CD4-positive, alpha-beta T cell (primary cell): Measurements from ENCODE around the gene ARPC5. TPM values are rescaled to one million over a fixed set of nuclear protein-coding genes. Genes with fewer than 3 reads are reported as not detected.

ENCODE experiments used
- ATAC-seq: fragments of 200-7000 bp; cut with Tn5 transposase; one replicate; pipeline ENCODE4 v1.10.0; 2022; ENCODE audit warnings: mild to moderate bottlenecking; ENCODE audit not compliant: poor library complexity
- CTCF ChIA-PET: fragments of 350-600 bp; sonication (Branson Sonifier 250); formaldehyde crosslinking; loops from one replicate; lab custom pipeline; 2021; ENCODE audit warnings: antibody characterized with exemption, inconsistent platforms; lab: Charles Lee
- POLR2A ChIA-PET: fragments of 350-600 bp; sonication (Branson Sonifier 250); formaldehyde crosslinking; loops from one replicate; lab custom pipeline; 2021; ENCODE audit warnings: antibody characterized with exemption, inconsistent platforms; lab: Charles Lee
- DNase-seq, 14 experiments: peaks; one replicate each; pipeline ENCODE4 v3.0.0-alpha.2; 2013 to 2020; ENCODE audit warnings: mixed read lengths in 2 of 14
- H3K27ac ChIP-seq, 2 donors: one replicate each; pipeline versions ENCODE4 v1.5.1 to v1.7.0; 2013; ENCODE audit warnings: low read length in 2 of 2, low read depth in 1 of 2, mild to moderate bottlenecking in 1 of 2
- H3K27me3 ChIP-seq, 2 experiments: 1 replicate in 1 of 2; 2 replicates in 1 of 2; pipeline versions ENCODE4 v1.6.1 to v1.7.0; 2013; ENCODE audit warnings: low read length in 2 of 2, control low read depth in 1 of 2, mild to moderate bottlenecking in 1 of 2, moderate library complexity in 1 of 2; ENCODE audit not compliant: insufficient read depth in 2 of 2, control insufficient read depth in 1 of 2
- H3K36me3 ChIP-seq: one replicate; pipeline ENCODE4 v1.6.1; 2013; ENCODE audit warnings: low read length, control low read depth; ENCODE audit not compliant: insufficient read depth
- H3K4me1 ChIP-seq: one replicate; pipeline ENCODE4 v1.6.1; 2013; ENCODE audit warnings: low read length, control low read depth; ENCODE audit not compliant: insufficient read depth
- H3K4me3 ChIP-seq: one replicate; pipeline ENCODE4 v1.5.1; 2013; ENCODE audit warnings: mild to moderate bottlenecking, low read length, moderate library complexity
- H3K9me3 ChIP-seq, 2 experiments: 1 replicate in 1 of 2; 2 replicates in 1 of 2; pipeline versions ENCODE4 v1.6.1 to v1.7.0; 2013; ENCODE audit warnings: low read length in 2 of 2, mild to moderate bottlenecking in 2 of 2, control low read depth in 1 of 2, moderate library complexity in 1 of 2; ENCODE audit not compliant: control insufficient read depth in 1 of 2, insufficient read depth in 1 of 2
- H3K27ac Mint-ChIP-seq: one replicate; pipeline ENCODE4 v1.8.0; 2020; ENCODE audit warnings: mixed read lengths
- H3K27me3 Mint-ChIP-seq: one replicate; pipeline ENCODE4 v1.8.0; 2021; ENCODE audit warnings: mixed read lengths
- H3K36me3 Mint-ChIP-seq: one replicate; pipeline ENCODE4 v1.8.0; 2021; ENCODE audit warnings: low read depth, mixed read lengths
- H3K4me1 Mint-ChIP-seq: one replicate; pipeline ENCODE4 v1.8.0; 2021; ENCODE audit warnings: low read depth, mixed read lengths
- H3K4me3 Mint-ChIP-seq: one replicate; pipeline ENCODE4 v1.8.0; 2020; ENCODE audit warnings: mild to moderate bottlenecking, mixed read lengths
- H3K9me3 Mint-ChIP-seq: one replicate; pipeline ENCODE4 v1.8.0; 2020; ENCODE audit warnings: mixed read lengths
- CTCF ChIP-seq: fragments of 200-600 bp; IDR thresholded peaks from one replicate; pipeline ENCODE4 v1.8.0; 2022; ENCODE audit warnings: antibody characterized with exemption, mild to moderate bottlenecking
- intact Hi-C, 2 experiments: fragments of 100-400 bp; cut with DNase I in 1 of 2; cut with micrococcal nuclease in 1 of 2; formaldehyde crosslinking; loops; one replicate each; pipeline versions ENCODE4 v1.15.1 to v1.9.0; 2023 to 2025; cut with DNase I, micrococcal nuclease
- total RNA-seq, 174 experiments: library from RNA in 2 of 174; stranded (reverse) in 2 of 174; gene quantifications; one replicate each; pipeline ENCODE4 v1.2.3 and lab custom pipeline; 2021 to 2026

Gene ARPC5
- total RNA-seq, 2 experiments from 2014 or later, result 21.4 to 23.0 TPM

- Mint-ChIP-seq H3K4me1 (peaks cover 21% of the 10 kb centered on the region), H3K27me3 (no peaks in the 10 kb centered on the region), H3K4me3 (no peak overlapping the region), H3K27ac (no peak overlapping the region), H3K36me3 (no peaks in the 10 kb centered on the region), H3K9me3 (no peaks in the 10 kb centered on the region)
- Histone ChIP-seq H3K9me3 (no peaks in the 10 kb centered on the region), H3K4me3 (no peak overlapping the region), H3K36me3 (no peaks in the 10 kb centered on the region), H3K27ac (no peak overlapping the region), H3K27me3 (no peaks in the 10 kb centered on the region), H3K4me1 (peaks cover 16% of the 10 kb centered on the region)
- POLR2A ChIA-PET, result no interaction called here
- CTCF ChIA-PET, result no interaction called here
- ATAC-seq (no peak), DNase-seq (no peak)
- intact Hi-C loops, result loop anchor here in 1 of 2 experiments (5.0 kb wide), 1 partner anchor 1782 kb away; no protein-coding TSS in a partner anchor
- TF ChIP-seq CTCF, result no peak
These were observed 51.4 kb downstream of the ARPC5 start for GRCh38 chr1:183584147-183584546.

DNA sequence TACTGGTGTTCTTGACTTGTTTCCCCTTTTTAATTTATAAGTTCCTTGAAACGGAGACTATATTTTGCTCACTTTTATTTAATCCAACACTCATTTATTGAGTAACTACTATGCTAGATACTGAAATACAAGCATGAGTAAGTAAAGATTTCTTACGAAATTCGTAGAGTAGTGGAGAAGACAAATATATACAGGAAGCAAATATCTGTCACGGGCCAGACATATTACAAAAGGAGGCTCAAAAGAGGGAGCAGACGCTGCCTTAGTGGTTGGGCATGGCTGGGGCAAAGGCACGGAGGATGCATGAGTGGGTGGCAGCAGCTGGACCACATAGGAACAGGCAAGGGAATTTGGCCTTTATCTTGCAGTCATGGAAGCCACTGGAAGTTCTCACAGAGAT, 52.1 kb downstream of the ARPC5 start:
- no peaks in the 10 kb centered on the region for H3K27me3 ChIP-seq
- H3K36me3 Mint-ChIP-seq, result no peaks in the 10 kb centered on the region
- POLR2A ChIA-PET, result no interaction called here
- H3K9me3 Mint-ChIP-seq, result no peaks in the 10 kb centered on the region
- ATAC-seq (no peak), DNase-seq (peak in 2 of 14 experiments; percentile 43 to 63)
- H3K27me3 Mint-ChIP-seq, result no peaks in the 10 kb centered on the region
- H3K4me1 Mint-ChIP-seq, result peaks cover 14% of the 10 kb centered on the region
- CTCF ChIA-PET, result no interaction called here
- H3K4me3 Mint-ChIP-seq, result no peak overlapping the region
- H3K36me3 ChIP-seq, result no peaks in the 10 kb centered on the region
- H3K9me3 ChIP-seq, result no peaks in the 10 kb centered on the region
- intact Hi-C loops, result loop anchor here in 1 of 2 experiments (5.0 kb wide), 1 partner anchor 1781 kb away; no protein-coding TSS in a partner anchor
- no peak for TF ChIP-seq CTCF
- peaks cover 9% of the 10 kb centered on the region for H3K4me1 ChIP-seq
- H3K27ac Mint-ChIP-seq, result no peak overlapping the region
- no peak overlapping the region for H3K27ac ChIP-seq
- no peak overlapping the region for H3K4me3 ChIP-seq

- no peak overlapping the region for H3K27ac Mint-ChIP-seq
- DNase-seq, result no peak
- H3K4me3 Mint-ChIP-seq, result no peak overlapping the region
- no peak overlapping the region for H3K4me3 ChIP-seq
- peaks cover 9% of the 10 kb centered on the region for H3K4me1 ChIP-seq
- H3K27me3 Mint-ChIP-seq, result no peaks in the 10 kb centered on the region
- ChIA-PET POLR2A (no interaction called here), CTCF (no interaction called here)
- intact Hi-C loops, result loop anchor here in 1 of 2 experiments (5.0 kb wide), 1 partner anchor 1780 kb away; no protein-coding TSS in a partner anchor
- no peaks in the 10 kb centered on the region for H3K36me3 Mint-ChIP-seq
- H3K9me3 ChIP-seq, result no peaks in the 10 kb centered on the region
- ATAC-seq, result no peak
- no peaks in the 10 kb centered on the region for H3K9me3 Mint-ChIP-seq
- no peaks in the 10 kb centered on the region for H3K36me3 ChIP-seq
- TF ChIP-seq CTCF, result no peak
- no peaks in the 10 kb centered on the region for H3K27me3 ChIP-seq
- H3K4me1 Mint-ChIP-seq, result peaks cover 10% of the 10 kb centered on the region
- H3K27ac ChIP-seq, result no peak overlapping the region
These were observed 53.4 kb downstream of the ARPC5 start for GRCh38 chr1:183582021-183582713.
